Cardiac septum (tissue), 1 donor: ENCODE measurements around the gene CHEK1. TPM values are rescaled to one million over a fixed set of nuclear protein-coding genes. Genes with fewer than 3 reads are reported as not detected.
"Not testable (repeated sequence)": the region's sequence is repeated elsewhere in the genome, so short reads cannot be mapped to it uniquely, and the experiment has no call there.

Experiments used
- DNase-seq: peaks from one replicate; pipeline ENCODE4 v3.0.0-alpha.2; 2020; ENCODE audit warnings: low spot score
- intact Hi-C: fragments of 100-400 bp; cut with DNase I; formaldehyde crosslinking; loops from one replicate; pipeline ENCODE4 v1.14.0; 2022
- total RNA-seq: library from RNA; stranded (reverse); fragmentation: NEBNext Ultra II Directional; extraction: Animal tissue kit (Norgen Biotek cat#: 25700); gene quantifications from one replicate; pipeline ENCODE4 v1.2.1, GENCODE V29; 2021
- donor health status: DM: no; HTN: no; CAD: no.

CHEK1 gene
- total RNA-seq, 1 donor from 2014 or later, result 1.7 TPM

GRCh38 chr11:125688632-125689031, 63.7 kb downstream of the CHEK1 start:
- DNase-seq, result no peak

DNA sequence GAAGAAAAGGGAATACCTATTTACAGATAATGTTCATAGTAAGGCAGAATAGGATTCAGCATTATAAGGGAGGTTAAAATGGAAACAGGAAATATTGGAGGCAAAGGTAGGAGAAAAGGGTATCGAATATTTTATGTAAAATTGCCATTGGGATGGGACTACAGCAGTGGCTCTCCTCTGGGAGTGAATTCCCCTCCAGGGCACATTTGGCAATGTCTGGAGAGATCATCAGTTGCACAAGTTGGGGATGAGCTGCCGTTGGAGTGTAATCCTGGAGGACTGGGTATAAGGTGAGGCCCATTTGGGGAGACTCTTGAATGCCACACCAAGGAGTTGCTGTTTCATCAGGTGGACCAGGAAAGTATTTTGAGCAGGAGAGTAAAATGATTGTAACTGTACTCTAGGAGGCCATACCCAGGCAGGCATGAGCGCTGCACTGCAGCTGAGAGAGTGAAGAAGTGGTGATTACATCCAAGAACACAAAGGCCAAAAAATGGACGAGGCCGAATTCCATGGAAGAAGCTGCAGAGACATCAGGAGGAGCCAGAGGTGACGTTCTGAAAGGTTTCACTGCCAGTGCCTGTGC, 64.4 kb downstream of the CHEK1 start:
- DNase-seq, result no peak
- intact Hi-C loops, result no loop called here

More at GRCh38 chr11:125688632-125689031, 63.7 kb downstream of the CHEK1 start:
- intact Hi-C loops, result no loop called here

- no peak for DNase-seq
- intact Hi-C loops, result no loop called here
These were observed 65.0 kb downstream of the CHEK1 start for GRCh38 chr11:125690006-125690405.

- intact Hi-C loops, result no loop called here
- no peak for DNase-seq
These were observed 67.9 kb downstream of the CHEK1 start for GRCh38 chr11:125692887-125693286.

DNA sequence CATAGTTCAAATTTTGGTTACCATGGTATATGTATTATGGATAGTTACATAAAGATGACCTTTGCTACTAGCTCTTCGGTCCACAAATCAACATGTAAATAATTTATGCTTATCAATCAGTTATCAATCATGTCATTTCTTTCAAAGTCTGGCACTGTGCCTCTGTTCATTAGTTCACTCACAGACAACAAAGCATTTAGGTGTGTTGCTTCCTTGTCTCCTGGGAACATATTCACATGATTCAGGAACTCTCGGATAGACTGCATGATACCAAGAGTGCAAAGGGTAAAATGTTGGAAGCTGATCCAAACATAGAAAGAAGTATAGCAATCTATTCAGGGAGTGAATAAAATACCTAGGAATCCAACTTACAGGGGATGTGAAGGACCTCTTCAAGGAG, 70.0 kb downstream of the CHEK1 start:
- no peak for DNase-seq
- intact Hi-C loops, result no loop called here

DNA sequence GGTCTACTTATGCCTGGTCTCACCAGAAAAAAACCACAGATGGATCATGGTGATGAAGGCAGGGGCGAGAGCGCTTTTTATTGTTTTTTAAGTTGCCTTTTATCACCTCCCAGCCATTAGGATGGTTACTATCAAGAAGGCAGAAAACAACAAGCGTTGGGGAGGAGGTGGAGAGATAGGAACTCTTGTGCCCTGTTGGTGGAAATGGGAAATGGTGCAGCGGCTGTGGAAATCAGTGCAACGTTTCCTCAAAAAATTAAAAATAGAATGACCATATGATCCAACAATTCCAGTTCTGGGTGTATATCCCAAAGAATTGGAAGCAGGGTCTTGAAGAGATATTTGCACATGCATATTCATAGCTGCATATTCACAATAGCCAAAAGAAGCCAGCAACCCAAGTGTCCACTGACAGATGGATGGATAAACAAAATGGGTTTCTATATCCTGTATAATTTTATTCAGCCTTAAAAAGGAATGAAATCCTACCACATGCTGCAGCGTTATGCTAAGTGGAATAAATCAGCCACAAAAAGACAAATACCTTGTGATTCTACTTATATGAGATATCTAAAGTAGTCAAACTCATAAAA, 76.2 kb downstream of the CHEK1 start:
- DNase-seq, result no peak
- intact Hi-C loops, result no loop called here

GRCh38 chr11:125701858-125702621, 77.1 kb downstream of the CHEK1 start:
- no peak for DNase-seq
- intact Hi-C loops, result no loop called here

GRCh38 chr11:125704686-125705085, 79.7 kb downstream of the CHEK1 start:
- DNase-seq, intact Hi-C loops: not testable (repeated sequence)

GRCh38 chr11:125720781-125721180, 95.8 kb downstream of the CHEK1 start:
- intact Hi-C loops, result no loop called here
- DNase-seq, result no peak

GRCh38 chr11:125724125-125724524, 99.2 kb downstream of the CHEK1 start:
- intact Hi-C loops, result no loop called here
- no peak for DNase-seq

Other genes with a start within 250 kb of the CHEK1 start
- gene FEZ1, start 128.9 kb upstream of the CHEK1 start, total RNA-seq, result 35.3 TPM
- gene EI24, start 55.7 kb upstream of the CHEK1 start, total RNA-seq, result 43.3 TPM
- gene STT3A, start 32.3 kb upstream of the CHEK1 start, total RNA-seq, result 57.8 TPM
- gene ACRV1, start 55.7 kb downstream of the CHEK1 start, total RNA-seq, result not detected
- not detected for gene PATE1, start 121.1 kb downstream of the CHEK1 start, total RNA-seq
- gene PATE2, start 153.7 kb downstream of the CHEK1 start, total RNA-seq, result not detected
- gene PATE3, start 163.0 kb downstream of the CHEK1 start, total RNA-seq, result not detected
- not detected for gene PATE4, start 208.2 kb downstream of the CHEK1 start, total RNA-seq